GM10248 (cell line): Measurements from ENCODE around the gene FADS1.

Experiments used
- CTCF ChIA-PET: fragments of 300-600 bp; sonication (Branson Sonifier 250); formaldehyde crosslinking; extraction: SDS; loops from one replicate; lab custom pipeline; 2021; ENCODE audit warnings: antibody characterized with exemption; lab: Yijun Ruan, JAX
- POLR2A ChIA-PET: fragments of 350-650 bp; sonication (Branson Sonifier 250); formaldehyde crosslinking; extraction: SDS; loops from one replicate; lab custom pipeline; 2020; ENCODE audit warnings: antibody characterized with exemption; lab: Yijun Ruan, JAX
- DNase-seq: peaks from one replicate; pipeline ENCODE4 v3.0.0; 2012; ENCODE audit errors: extremely low spot score
- CTCF ChIP-seq: IDR thresholded peaks from 2 replicates; pipeline ENCODE4 v1.5.1; 2012; ENCODE audit warnings: mild to moderate bottlenecking, low read depth; ENCODE audit errors: extremely low read depth, missing control alignments, control extremely low read depth

The FADS1 gene

DNA sequence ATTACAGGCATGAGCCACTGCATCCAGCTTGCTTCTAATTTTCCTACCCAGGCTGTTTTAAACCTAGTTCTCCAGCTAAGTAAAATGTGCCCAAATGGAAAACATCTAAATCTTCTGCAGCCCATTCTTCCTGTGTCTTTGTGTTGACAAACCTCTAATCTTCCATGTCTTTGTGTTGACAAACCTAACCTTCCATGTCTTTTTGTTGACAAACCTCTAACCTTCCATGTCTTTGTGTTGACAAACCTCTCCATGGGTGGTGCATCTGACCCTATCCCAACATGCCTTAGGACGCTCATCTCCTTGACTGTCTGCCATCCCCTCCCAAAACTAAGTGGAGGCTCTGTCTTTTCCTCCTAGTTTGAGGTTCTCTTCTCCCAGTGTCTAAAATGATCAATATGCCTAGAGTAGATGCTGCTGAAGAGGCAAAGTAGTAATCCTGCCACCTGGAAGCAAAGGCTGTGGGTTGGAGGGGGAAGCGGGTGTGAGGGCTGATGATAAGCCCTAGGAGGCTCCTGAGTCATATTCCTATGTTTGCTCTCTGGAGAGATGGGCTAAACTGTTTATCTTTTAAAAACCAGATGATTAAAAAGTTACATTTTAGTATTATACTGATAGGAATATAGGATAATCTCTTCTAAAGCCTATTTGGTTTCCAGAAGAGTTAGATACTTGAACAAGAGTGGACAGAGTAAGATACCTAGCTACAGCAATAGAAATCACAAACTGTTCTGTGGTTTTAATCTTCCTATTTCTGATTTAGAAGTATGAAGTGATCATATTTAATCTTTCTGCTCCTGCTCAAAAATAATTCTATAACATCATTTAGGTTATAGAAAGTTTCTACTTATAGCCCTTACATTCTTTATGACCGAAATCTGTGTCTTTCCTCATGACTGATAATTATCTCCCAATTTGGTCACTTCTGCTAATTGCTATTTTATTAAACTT, 16.2 kb downstream of the FADS1 start:
- POLR2A ChIA-PET = interaction anchor here (1.2 kb wide), 1 partner anchor 7 kb away, joined by 3 read pairs; the partner anchor contains the start of gene FEN1
- no peak for DNase-seq
- CTCF ChIA-PET = interaction anchor here (0.9 to 11.8 kb wide), 6 partner anchors 9 to 283 kb away, joined by 4 to 129 read pairs (median 60); partner anchors contain the start of genes BEST1, FEN1 and TMEM258
- TF ChIP-seq CTCF = no peak

GRCh38 chr11:61799665-61800284, 17.0 kb downstream of the FADS1 start:
- no peak for TF ChIP-seq CTCF
- CTCF ChIA-PET = interaction anchor here (1.3 to 11.8 kb wide), 7 partner anchors 7 to 284 kb away, joined by 3 to 129 read pairs (median 48); partner anchors contain the start of genes BEST1, FEN1 and TMEM258
- POLR2A ChIA-PET = interaction anchor here (0.7 kb wide), 1 partner anchor 370 kb away, joined by 10 read pairs; the partner anchor contains the start of genes CPSF7 and SDHAF2
- DNase-seq = no peak

GRCh38 chr11:61797263-61797944, 19.4 kb downstream of the FADS1 start:
- POLR2A ChIA-PET = interaction anchor here (0.7 to 2.0 kb wide), 6 partner anchors 9 to 436 kb away, joined by 3 to 9 read pairs (median 4); no protein-coding TSS in a partner anchor
- CTCF ChIA-PET = interaction anchor here (0.7 to 11.8 kb wide), 54 partner anchors 9 to 582 kb away, joined by 3 to 129 read pairs (median 5); partner anchors contain the start of genes BEST1, FADS1 and FADS2
- peak; percentile 73 for DNase-seq
- TF ChIP-seq CTCF = peak; percentile 66

GRCh38 chr11:61795876-61796526, 20.8 kb downstream of the FADS1 start:
- POLR2A ChIA-PET = interaction anchor here (1.6 to 2.0 kb wide), 3 partner anchors 12 to 152 kb away, joined by 4 to 9 read pairs (median 5); no protein-coding TSS in a partner anchor
- DNase-seq = no peak
- TF ChIP-seq CTCF = no peak
- CTCF ChIA-PET = interaction anchor here (0.7 to 11.8 kb wide), 21 partner anchors 9 to 515 kb away, joined by 3 to 129 read pairs (median 11); partner anchors contain the start of genes BEST1, FADS1 and FADS2

GRCh38 chr11:61795459-61795858, 21.3 kb downstream of the FADS1 start:
- no peak for TF ChIP-seq CTCF
- no peak for DNase-seq
- ChIA-PET POLR2A (no interaction called here), CTCF (interaction anchor here (1.1 to 11.8 kb wide), 11 partner anchors 8 to 313 kb away, joined by 3 to 129 read pairs (median 48); partner anchors contain the start of genes BEST1, FADS1 and FADS2)
